ENCODE data around the gene SHISAL2B.

GRCh38 chr5:64700765-64701164 is 10.5 kb downstream of the SHISAL2B start:
- TF ChIP-seq CTCF (IDR thresholded peaks at IDR 0.05), result no peak
- no peak for TF ChIP-seq POLR2A (IDR thresholded peaks at IDR 0.05)

Data from right lobe of liver (tissue), 4 donors.